Subcutaneous abdominal adipose tissue (tissue), 5 donors: ENCODE measurements around the gene JMY.

Experiments
- H3K27ac ChIP-seq: one replicate; pipeline ENCODE4 v1.7.0; 2013; ENCODE audit warnings: low read depth, mild to moderate bottlenecking, inconsistent platforms, low read length, moderate library complexity
- H3K27me3 ChIP-seq, 5 donors: one replicate each; pipeline ENCODE4 v1.7.0; 2013; ENCODE audit warnings: low read length in 5 of 5, inconsistent platforms in 1 of 5; ENCODE audit not compliant: control insufficient read depth in 5 of 5, insufficient read depth in 4 of 5
- H3K36me3 ChIP-seq, 5 donors: one replicate each; pipeline ENCODE4 v1.7.0; 2013; ENCODE audit warnings: low read length in 5 of 5; ENCODE audit not compliant: control insufficient read depth in 5 of 5, insufficient read depth in 5 of 5
- H3K4me1 ChIP-seq, 5 donors: one replicate each; pipeline ENCODE4 v1.7.0; 2013; ENCODE audit warnings: low read length in 5 of 5, mild to moderate bottlenecking in 3 of 5, moderate library complexity in 1 of 5; ENCODE audit not compliant: control insufficient read depth in 5 of 5, insufficient read depth in 5 of 5
- H3K4me3 ChIP-seq, 5 donors: one replicate each; pipeline ENCODE4 v1.7.0; 2013; ENCODE audit warnings: low read length in 5 of 5, low read depth in 1 of 5
- H3K9ac ChIP-seq, 5 donors: one replicate each; pipeline ENCODE4 v1.7.0; 2013; ENCODE audit warnings: low read length in 5 of 5, mild to moderate bottlenecking in 4 of 5, moderate library complexity in 3 of 5
- H3K9me3 ChIP-seq, 5 donors: one replicate each; pipeline ENCODE4 v1.7.0; 2013; ENCODE audit warnings: low read length in 5 of 5; ENCODE audit not compliant: control insufficient read depth in 5 of 5
- donor health status: healthy.
- donor health status: healthy.
- donor health status: healthy.
- donor health status: healthy.
- donor health status: healthy.

Gene JMY

DNA sequence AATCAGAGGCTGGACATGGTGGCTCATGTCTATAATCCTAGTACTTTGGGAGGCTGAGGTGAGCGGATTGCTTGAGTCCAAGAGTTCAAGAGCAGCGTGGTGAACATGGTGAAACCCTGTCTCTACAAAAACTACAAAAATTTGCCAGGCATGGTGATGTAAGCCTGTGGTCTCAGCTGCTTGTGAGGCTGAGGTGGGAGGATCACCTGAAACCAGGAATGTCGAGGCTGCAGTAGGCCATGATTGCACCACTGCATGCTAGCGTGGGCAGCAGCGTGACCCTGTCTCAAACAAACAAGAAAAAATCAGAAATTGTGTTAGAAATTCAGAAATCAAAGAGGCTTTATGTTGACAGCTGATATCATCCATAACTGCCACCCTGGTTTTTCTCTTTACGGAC, 21.4 kb downstream of the JMY start:
- Histone ChIP-seq H3K4me3 (no peak overlapping the region), H3K9ac (no peak overlapping the region), H3K9me3 (no peaks in the 10 kb centered on the region), H3K4me1 (no peaks in the 10 kb centered on the region), H3K27ac (no peak overlapping the region), H3K36me3 (peaks cover 0 to 2% (median 0%) of the 10 kb centered on the region in 5 donors), H3K27me3 (no peaks in the 10 kb centered on the region)

DNA sequence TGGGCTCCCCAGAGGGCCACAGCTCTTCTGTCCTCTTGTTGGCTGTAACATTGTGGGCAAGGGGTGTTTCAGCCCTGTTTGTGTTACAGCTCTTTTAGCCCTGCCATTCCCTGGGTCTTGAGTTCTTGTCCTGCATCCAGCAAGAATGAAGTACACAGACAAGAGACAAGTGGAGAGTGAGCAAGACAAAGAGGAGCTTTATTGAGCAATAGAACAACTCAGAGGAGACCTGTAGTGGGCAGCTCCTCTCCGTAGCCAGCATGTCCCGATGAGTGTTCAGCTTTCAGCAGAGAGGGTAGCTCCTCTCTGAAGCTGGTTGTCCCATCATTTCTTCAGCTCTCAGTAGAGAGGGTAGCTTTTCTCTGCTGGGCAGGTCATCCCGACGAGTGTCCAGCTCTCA, 22.9 kb downstream of the JMY start:
- H3K27ac ChIP-seq: no peak overlapping the region

DNA sequence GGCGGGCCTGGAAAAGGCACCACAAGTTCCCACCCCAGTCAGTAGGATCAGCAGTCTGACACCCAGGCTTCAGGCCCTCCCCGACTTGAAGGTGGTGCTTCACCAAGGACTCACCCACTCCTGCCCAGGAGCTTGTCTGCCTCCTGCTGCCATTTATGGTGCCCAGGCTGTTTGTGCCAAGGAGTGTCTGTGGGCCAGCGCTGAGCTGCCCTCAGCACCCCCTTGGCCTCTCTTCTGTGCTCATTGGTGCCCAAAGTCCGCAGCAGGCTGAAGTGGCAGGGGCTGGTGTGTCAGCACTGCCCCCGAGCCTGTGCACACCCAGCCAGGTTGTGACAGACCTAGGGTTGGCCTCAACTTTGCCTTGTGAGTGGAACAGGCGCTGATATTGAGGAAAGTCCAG, 23.5 kb downstream of the JMY start:
- H3K27ac ChIP-seq: no peak overlapping the region
- H3K27me3 ChIP-seq: no peaks in the 10 kb centered on the region
- peaks cover 0 to 2% (median 0%) of the 10 kb centered on the region in 5 donors for H3K36me3 ChIP-seq
- no peaks in the 10 kb centered on the region for H3K4me1 ChIP-seq
- no peak overlapping the region for H3K4me3 ChIP-seq
- H3K9me3 ChIP-seq: no peaks in the 10 kb centered on the region
- H3K9ac ChIP-seq: no peak overlapping the region

More for the DNA sequence above, 22.9 kb downstream of the JMY start:
- Histone ChIP-seq H3K27me3 (no peaks in the 10 kb centered on the region), H3K9me3 (no peaks in the 10 kb centered on the region), H3K9ac (no peak overlapping the region), H3K36me3 (peaks cover 0 to 2% (median 0%) of the 10 kb centered on the region in 5 donors), H3K4me1 (no peaks in the 10 kb centered on the region), H3K4me3 (no peak overlapping the region)

DNA sequence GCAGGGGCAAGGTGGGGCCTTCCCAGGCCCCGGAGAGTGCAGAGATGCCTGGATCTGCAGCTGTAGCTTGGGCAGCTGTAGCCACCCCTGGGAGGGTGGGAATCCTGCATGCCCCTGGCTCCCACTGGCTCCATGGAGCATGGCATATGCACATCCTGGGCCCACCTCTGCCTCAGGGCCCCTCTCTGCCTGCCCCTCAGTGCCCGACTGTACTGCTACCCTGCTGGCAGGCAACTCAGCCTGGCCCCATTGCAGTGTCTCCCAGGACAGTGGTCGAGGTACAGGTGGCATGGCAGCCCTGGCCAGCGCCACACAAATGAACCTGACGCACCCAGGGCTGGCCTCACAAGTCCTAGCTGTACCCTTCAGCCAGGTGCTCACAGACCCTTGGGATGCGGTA, 23.9 kb downstream of the JMY start:
- H3K27ac ChIP-seq: no peak overlapping the region
- H3K27me3 ChIP-seq: no peaks in the 10 kb centered on the region
- no peaks in the 10 kb centered on the region for H3K4me1 ChIP-seq
- H3K36me3 ChIP-seq: peaks cover 0 to 2% (median 0%) of the 10 kb centered on the region in 5 donors
- H3K4me3 ChIP-seq: no peak overlapping the region
- H3K9me3 ChIP-seq: no peaks in the 10 kb centered on the region
- no peak overlapping the region for H3K9ac ChIP-seq

DNA sequence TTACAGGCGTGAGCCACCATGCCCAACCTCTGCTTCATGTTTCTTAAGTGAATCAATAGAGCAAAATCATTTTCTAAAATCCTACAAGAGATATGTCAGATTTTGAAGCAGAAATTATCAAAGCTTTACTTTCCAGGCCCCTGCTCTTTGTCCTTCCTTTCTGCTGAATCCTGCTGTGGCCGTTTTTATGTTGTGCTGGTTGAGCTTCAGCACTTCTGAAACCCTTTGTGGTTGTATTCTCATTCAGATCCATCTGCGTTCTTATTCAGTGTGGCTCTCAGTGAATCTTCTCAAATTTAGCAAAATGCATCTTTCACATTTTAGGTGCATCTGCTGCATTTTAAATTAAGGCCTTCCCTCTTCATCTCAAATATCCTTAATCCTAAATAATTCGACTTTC, 26.0 kb downstream of the JMY start:
- Histone ChIP-seq H3K4me1 (no peaks in the 10 kb centered on the region), H3K9me3 (no peaks in the 10 kb centered on the region), H3K36me3 (peaks cover 0 to 2% (median 0%) of the 10 kb centered on the region in 5 donors), H3K27ac (no peak overlapping the region), H3K4me3 (no peak overlapping the region), H3K9ac (no peak overlapping the region), H3K27me3 (no peaks in the 10 kb centered on the region)

DNA sequence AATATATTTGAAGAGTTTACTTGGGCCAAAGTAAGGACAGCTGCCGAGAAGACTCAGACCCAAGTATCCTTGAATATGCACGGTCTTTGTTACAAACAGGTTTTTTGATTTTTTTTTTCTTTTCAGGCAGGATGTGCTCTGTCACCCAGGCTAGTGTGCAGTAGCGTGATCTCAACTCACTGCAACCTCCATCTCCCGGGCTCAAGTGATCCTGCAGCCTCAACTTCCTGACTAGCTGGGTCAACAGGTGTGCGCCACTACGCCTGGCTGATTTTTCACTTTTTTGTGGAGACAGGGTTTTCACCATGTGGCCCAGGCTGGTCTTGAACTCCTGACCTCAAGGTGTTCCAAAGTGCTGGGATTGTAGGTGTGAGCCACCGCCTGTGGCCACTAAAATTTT, 27.4 kb downstream of the JMY start:
- Histone ChIP-seq H3K9me3 (no peaks in the 10 kb centered on the region), H3K27ac (no peak overlapping the region), H3K9ac (no peak overlapping the region), H3K4me1 (no peaks in the 10 kb centered on the region), H3K4me3 (no peak overlapping the region), H3K27me3 (no peaks in the 10 kb centered on the region), H3K36me3 (peaks cover 0 to 2% (median 0%) of the 10 kb centered on the region in 5 donors)

DNA sequence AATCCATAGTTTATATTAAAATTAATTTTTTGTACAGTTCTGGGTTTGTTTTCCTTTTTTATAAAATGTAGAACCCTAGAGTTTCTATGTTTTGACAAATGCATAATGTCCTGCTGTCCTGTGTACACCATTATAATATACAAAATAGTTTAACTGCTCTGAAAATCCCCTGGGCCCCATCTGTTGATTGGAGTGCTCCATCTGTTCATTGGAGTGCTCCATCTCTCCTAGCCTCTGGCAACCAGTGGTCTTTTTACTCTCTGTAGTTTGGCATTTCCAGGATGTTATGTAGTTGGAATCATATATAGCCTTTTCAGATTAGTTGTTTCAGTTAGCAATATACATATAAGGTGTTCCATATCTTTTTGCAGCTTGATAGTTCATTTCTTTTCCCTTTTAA, 31.2 kb downstream of the JMY start:
- H3K36me3 ChIP-seq: no peaks in the 10 kb centered on the region
- H3K9me3 ChIP-seq: no peaks in the 10 kb centered on the region
- H3K4me3 ChIP-seq: no peak overlapping the region
- H3K27ac ChIP-seq: no peak overlapping the region
- no peak overlapping the region for H3K9ac ChIP-seq
- H3K27me3 ChIP-seq: no peaks in the 10 kb centered on the region
- H3K4me1 ChIP-seq: no peaks in the 10 kb centered on the region

DNA sequence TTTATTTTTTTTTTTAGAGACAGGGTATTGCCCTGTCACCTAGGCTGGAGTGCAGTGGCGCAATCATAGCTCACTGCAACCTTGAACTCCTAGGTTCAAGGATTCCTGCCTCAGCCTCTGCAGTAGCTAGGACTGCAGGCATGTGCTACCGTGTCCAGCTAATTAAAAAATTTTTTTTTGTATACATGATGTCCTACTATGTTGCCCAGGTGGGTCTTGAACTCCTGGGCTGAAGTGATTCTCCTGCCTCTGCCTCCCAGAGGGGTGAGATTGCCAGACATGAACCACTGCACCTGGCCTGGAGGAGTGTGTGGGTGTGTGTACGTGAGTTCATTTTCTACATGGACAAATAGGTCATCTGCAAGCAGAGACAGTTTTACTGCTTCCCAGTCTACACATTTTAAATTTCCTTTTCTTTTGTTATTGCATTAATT, 33.8 kb downstream of the JMY start:
- Histone ChIP-seq H3K4me3 (no peak overlapping the region), H3K4me1 (no peaks in the 10 kb centered on the region), H3K36me3 (no peaks in the 10 kb centered on the region), H3K27me3 (no peaks in the 10 kb centered on the region), H3K27ac (no peak overlapping the region), H3K9me3 (peaks cover 0 to 4% (median 0%) of the 10 kb centered on the region in 5 donors), H3K9ac (no peak overlapping the region)

DNA sequence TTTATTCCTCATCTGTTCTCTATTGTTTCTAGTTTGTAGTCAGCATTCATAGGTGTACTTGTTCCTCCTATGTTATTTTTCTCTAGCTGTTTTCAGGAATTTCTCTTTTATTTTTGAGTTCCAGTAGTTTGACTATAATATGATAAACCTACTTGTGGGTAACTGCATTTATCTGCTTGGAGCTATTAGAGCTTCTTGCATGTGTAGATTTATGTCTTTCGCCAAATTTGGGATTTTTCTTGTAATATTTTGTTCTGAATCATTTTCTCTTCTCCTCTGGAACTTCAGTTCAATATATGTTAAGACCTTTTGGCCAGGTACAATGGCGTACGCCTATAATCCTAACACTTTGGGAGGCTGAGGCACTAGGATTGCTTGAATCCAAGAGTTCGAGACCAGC, 37.4 kb downstream of the JMY start:
- Histone ChIP-seq H3K4me1 (no peaks in the 10 kb centered on the region), H3K9me3 (peaks cover 0 to 4% (median 0%) of the 10 kb centered on the region in 5 donors), H3K27ac (no peak overlapping the region)

DNA sequence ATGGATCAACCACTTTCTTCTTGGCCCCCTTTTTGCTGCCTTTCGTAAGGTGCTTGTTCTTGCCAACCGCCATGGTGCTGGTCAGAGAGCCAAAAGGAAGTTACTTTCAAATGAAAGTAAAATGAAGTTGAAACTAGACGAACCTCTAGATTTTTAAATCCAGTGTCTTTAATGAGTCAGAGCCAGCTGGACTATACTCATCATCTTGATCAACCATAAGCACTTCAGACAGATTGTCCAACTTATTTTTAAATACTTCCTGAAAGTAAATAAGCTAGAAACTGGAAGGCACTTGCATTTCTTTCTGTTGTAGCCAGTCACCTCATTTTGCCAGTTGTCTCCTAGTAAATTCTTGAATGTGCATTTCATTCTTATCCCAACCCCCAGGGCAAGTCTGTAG, 48.9 kb downstream of the JMY start:
- Histone ChIP-seq H3K27ac (no peak overlapping the region), H3K9ac (no peak overlapping the region), H3K9me3 (no peaks in the 10 kb centered on the region), H3K27me3 (no peaks in the 10 kb centered on the region), H3K4me1 (no peaks in the 10 kb centered on the region), H3K4me3 (no peak overlapping the region), H3K36me3 (peaks cover 3 to 9% (median 5%) of the 10 kb centered on the region in 5 donors)

More for the DNA sequence above, 37.4 kb downstream of the JMY start:
- no peaks in the 10 kb centered on the region for H3K27me3 ChIP-seq
- H3K9ac ChIP-seq: no peak overlapping the region
- H3K4me3 ChIP-seq: no peak overlapping the region
- peaks cover 0 to 2% (median 0%) of the 10 kb centered on the region in 5 donors for H3K36me3 ChIP-seq

DNA sequence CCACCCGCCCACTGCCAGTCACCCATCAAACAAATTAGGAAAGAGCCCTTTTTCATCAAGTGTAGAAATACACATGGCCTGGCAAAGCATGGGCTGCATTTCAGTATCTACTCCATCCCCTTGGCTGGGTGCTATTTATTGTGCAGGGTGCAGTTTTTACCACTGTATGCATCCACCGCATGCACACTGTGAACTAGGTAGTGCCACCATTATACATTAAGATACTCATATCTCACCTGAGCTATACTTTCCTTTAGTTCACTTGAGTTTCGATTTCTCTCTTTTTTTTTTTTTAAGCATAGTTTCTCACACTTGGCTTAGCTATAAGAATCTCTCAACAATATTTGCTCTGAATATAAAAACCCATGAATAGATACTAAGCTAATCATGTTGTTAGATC, 49.4 kb downstream of the JMY start:
- Histone ChIP-seq H3K9me3 (no peaks in the 10 kb centered on the region), H3K27ac (no peak overlapping the region), H3K4me1 (no peaks in the 10 kb centered on the region), H3K36me3 (peaks cover under 1 to 7% (median 1%) of the 10 kb centered on the region in 5 donors), H3K27me3 (no peaks in the 10 kb centered on the region), H3K4me3 (no peak overlapping the region), H3K9ac (no peak overlapping the region)
